Activated CD4-positive, alpha-beta T cell treated with anti-CD3 and anti-CD28 coated beads, Interleukin-2, amount 50 U/mL, for 1 hour (primary cell): ENCODE data around the gene CFD.
"Not testable (repeated sequence)": the region's sequence is repeated elsewhere in the genome, so short reads cannot be mapped to it uniquely, and the experiment has no call there.

Source experiments
- DNase-seq: peaks from one replicate; pipeline ENCODE4 v3.0.0-alpha.2; 2020

Gene CFD

DNA sequence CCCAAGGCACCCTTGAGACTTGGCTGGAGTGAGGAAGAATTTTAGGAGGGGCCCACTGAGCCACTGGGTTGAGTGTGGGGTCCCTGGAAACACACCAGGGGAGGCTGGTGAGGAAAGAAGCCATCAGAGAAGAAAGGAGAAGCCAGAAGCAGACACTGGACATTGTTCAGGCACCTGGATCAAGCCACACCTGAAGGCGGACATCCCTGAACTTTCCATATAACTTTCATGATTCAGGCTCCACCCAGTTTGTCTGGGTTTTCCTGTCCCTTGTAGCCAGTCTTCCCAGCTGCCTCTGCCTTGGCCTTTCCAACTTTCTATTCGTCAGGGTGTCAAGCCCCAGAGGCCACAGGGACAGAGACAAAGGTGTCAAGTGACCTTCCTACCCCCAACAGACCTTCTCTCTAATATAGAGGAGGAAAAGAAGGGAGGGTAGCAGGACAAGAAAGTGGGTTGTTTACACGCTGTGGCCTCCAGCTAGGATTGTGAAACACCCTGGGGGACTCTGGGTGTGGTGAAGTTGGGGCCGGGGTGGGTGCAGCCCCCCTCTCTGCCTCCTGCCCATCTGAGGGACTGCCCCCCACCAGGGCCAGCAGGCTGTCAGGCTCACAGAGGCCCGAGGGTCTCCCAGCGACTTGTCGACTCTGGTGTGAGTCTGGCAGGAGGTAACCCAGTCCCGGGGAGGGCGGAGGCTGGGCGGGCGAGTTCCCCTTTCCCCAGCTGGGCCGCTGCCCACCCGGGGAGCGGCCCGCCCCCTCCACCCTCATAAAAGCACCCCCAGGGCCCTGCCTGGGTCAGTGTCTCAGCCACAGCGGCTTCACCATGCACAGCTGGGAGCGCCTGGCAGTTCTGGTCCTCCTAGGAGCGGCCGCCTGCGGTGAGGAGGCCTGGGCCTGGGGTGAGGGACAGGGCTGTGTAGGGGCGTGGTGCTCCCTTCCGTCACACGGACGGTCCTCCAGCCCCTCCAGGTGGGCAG lies at the start of gene CFD:
Gene CFD, plus strand, starts transcription at position 797 of the 976 bp plus-strand sequence. Its CDS starts 26 bp downstream, at position 823.
- DNase-seq, result no peak

DNA sequence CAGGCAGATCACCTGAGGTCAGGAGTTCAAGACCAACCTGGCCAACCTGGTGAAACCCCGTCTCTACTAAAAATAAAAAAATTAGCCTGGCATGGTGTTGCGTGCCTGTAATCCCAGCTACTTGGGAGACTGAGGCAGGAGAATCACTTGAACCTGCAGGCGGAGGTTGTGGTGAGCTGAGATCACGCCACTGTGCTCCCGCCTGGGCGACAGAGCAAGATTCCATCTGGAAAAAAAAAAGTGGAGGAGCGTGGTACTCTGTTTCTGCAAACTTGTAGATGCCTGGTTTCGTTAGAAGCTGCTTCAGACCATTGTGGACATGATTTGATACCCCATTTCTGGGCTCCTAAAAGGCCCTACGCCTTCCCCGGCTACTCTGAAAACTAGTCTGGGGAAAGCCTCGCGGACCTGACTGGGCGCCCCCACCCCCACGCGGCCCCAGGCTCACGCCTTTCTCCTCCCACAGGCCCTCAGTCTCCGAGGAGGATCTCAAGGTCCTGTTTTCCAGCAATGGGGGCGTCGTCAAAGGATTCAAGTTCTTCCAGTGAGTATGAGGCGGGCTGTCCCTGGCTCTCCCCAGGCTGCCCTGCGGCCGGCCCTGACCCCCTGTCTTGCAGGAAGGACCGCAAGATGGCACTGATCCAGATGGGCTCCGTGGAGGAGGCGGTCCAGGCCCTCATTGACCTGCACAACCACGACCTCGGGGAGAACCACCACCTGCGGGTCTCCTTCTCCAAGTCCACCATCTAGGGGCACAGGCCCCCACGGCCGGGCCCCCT lies 49.2 kb upstream of the CFD start:
- no peak for DNase-seq

DNA sequence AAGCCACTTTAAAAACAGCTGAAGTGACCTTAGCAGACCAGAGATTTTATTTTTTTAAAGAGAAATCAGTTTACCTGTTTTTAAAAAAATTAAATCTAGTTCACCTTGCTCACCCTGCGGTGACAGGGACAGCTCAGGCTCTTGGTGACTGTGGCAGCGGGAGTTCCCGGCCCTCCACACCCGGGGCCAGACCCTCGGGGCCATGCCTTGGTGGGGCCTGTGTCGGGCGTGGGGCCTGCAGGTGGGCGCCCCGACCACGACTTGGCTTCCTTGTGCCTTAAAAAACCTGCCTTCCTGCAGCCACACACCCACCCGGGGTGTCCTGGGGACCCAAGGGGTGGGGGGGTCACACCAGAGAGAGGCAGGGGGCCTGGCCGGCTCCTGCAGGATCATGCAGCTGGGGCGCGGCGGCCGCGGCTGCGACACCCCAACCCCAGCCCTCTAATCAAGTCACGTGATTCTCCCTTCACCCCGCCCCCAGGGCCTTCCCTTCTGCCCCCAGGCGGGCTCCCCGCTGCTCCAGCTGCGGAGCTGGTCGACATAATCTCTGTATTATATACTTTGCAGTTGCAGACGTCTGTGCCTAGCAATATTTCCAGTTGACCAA lies 48.5 kb upstream of the CFD start:
- DNase-seq, result no peak

DNA sequence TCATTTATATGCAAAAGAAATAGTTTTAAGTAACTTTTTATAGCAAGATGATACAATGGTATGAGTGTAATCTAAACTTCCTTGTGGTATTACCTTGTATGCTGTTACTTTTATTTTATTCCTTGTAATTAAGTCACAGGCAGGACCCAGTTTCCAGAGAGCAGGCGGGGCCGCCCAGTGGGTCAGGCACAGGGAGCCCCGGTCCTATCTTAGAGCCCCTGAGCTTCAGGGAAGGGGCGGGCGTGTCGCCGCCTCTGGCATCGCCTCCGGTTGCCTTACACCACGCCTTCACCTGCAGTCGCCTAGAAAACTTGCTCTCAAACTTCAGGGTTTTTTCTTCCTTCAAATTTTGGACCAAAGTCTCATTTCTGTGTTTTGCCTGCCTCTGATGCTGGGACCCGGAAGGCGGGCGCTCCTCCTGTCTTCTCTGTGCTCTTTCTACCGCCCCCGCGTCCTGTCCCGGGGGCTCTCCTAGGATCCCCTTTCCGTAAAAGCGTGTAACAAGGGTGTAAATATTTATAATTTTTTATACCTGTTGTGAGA lies 47.9 kb upstream of the CFD start:
- no peak for DNase-seq

DNA sequence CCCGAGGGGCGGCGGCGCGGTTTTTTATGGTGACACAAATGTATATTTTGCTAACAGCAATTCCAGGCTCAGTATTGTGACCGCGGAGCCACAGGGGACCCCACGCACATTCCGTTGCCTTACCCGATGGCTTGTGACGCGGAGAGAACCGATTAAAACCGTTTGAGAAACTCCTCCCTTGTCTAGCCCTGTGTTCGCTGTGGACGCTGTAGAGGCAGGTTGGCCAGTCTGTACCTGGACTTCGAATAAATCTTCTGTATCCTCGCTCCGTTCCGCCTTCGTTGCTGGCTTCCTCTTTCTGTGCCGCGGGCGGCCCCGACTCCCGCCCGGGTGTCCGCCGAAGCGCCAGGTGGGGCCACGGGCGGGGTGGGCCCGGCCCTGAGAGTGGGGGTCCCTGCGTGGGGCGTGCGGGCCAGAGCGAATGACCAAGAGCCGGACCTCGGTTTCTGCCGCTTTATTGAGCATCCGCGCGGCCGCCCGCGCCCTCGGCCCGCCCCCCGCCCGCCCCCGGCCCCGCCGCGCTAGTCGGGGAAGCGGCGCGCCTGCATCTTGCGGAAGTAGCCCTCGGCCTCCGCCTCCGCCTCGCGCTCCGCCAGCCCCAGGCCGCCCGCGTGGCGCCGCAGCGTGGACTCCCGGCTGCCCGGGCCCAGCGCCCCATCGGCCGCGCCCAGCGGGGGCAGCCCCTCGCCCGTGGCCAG lies 47.3 kb upstream of the CFD start:
- no peak for DNase-seq

DNA sequence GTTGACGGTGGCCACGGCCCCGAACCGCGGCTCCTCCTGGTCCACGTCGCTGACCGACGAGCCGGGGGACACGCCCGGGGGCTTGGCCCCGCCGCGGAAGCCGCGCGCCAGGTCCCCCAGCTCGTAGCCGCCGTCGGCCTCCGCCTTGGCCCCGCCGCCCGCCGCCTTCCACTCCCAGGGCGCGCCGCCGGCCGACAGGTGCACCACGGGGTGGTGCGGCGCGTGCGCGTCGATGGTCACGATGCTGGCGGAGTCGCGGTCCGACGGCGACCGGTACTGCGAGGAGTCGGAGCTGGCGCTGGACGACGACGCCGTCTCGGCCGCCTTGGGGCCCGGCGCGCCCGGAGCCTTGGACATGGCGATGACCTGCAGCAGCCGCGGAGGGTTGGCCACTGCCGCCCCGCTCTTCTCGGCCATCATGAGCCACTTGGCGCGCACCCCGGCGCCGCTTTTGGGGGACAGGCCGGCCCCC lies 46.7 kb upstream of the CFD start:
- no peak for DNase-seq

DNA sequence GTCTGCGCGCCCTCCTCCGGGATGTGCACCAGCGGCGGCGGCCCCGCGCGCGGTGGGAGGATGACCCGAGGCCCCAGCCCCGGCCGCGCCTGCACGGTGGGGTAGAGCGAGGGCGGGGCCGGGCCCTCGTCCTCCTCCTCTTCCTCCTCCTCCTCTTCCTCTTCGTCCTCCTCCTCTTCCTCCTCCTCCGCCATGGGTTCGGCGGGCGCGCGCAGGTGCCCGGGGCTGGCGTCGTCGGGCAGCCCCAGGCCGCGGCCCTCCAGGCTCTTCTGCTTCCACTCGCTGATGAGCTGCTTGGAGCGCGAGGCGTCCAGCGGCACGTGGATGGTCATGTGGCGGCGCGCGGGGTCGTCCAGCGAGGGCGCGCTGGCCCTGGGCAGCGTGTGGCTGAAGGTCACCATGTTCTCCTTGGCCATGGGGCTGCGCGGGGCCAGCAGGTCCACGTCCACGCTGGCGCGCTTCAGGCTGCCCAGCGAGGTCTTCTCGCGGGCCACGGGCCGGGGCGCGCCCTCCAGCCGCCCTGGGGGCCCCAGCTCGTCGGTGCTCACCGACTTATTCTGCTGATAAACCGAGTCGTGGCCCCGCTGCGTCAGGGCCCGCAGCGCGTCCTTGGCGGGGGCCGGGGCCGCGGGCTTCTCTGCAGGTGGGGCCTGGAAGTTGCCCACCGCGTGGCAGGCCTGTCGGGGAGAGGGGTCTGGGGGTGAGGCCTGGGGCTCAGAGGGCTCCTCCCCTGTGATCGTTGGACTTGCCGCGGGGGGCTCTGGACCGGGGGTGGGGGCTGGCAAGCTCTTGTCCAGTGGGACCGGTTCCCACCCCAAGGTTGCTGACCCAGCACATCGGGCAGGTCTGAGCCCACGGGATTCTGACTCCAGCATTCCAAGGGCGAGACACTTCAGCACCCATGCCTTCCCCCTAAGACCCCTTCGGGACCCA lies 46.0 kb upstream of the CFD start:
- DNase-seq, result no peak

DNA sequence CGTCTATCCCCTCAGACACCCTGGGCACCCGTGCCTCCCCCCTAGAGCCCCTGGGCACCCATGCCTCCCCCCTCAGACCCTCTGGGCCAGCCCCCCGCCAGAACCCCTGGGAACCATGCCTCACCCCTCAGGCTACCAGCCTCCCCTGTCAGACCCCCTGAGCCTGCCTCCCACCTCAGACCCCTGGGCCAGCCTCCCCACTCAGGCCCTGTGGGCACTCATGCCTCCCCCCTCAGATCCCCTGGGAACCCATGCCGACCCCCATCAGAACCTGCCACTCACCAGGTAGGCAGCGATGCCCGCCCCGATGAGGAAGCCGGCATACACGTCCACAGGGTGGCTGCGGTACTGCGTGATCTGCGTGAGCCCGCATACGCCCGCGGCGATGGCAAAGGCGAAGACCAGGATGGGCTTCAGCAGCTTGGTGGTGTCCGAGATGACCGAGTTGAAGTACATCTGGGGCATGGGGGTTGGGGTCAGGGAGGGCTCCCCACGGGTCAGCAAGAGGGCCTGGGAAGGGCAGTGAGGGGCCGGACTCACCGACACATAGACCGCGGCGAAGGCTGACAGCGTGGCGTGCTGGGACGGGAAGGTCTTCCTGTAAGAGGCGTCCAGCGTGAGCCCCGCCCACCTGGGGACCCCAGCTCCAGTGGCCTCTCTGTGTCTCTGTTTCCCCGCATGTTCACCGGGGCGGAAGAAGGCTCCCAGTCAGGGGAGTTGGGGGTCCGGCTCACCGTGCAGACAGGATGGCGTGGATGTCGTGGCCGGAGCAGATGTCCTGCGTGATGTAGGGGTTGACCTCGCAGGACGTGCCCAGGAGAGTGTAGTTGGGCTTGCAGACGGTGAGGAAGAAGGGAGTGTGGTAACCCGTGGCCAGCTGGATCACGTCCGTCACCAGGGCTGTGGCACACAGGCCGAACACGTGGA lies 45.0 kb upstream of the CFD start:
- no peak for DNase-seq

DNA sequence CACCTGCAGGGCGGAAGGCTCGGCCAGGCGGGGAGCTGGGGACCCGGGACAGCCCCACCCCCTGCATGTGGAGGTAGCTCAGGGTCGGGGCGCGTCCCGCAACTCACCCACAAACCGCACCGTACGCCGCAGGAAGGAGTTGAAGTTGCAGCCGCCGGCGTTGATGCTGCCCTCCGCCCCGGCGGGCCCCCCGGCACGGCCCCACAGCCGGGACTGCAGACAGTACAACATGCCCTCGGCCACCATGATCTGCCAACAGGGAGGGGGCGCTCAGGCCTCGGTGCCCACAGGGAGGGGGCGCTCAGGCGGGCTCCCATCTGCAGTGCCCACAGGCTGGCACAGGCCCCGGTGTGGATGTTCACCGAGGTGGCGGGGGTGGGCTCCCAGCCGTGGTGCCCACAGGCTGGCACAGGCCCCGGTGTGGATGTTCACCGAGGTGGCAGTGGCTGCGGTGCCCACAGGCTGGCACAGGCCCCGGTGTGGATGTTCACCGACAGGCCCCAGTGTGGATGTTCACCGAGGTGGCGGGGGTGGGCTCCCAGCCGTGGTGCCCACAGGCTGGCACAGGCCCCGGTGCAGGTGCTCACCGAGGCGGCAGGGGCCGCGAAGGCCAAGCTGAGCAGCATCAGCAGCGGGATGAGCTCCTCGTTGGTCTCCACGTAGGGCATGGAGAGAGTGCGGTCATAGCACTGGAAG lies 44.2 kb upstream of the CFD start:
- no peak for DNase-seq

DNA sequence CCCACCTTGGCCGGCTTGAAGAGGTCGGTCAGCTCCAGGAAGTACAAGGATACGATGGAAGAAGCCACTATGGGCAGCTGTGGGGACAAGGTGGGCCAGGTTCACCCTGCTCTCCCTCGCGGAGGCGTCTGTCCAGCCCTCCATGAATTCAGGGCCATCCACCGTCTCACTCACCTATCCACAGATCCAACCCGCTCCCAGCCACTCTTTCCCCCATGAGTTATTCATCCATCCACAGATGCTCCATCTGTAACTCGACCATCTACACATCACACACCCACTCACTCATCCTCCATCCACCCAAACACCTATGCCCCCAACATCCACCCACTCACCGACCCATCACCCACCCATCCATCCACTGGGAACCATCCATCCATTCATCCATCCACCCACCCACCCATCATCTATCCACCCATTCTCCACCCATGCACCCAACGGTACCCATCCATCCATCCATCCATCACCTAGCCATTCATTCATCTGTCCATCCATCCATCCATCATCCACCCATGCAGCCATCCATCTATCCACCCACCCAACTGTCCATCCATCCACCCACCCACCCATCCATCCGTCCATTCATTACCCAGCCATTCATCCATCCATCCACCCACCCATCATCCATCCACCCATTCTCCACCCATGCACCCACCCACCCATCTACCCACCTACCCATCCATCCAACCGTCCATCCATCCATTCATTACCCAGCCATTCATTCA lies 43.5 kb upstream of the CFD start:
- DNase-seq, result no peak

DNA sequence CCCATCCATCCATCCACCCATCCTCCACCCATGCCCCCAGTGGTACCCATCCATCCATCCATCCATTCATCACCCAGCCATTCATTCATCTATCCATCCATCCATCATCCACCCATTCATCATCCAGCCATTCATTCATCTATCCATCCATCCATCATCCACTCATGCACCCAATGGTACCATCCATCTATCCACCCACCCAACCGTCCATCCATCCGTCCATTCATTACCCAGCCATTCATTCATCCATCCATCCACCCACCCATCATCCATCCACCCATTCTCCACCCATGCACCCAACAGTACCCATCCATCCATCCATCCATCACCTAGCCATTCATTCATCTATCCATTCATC lies 43.0 kb upstream of the CFD start:
- no peak for DNase-seq

DNA sequence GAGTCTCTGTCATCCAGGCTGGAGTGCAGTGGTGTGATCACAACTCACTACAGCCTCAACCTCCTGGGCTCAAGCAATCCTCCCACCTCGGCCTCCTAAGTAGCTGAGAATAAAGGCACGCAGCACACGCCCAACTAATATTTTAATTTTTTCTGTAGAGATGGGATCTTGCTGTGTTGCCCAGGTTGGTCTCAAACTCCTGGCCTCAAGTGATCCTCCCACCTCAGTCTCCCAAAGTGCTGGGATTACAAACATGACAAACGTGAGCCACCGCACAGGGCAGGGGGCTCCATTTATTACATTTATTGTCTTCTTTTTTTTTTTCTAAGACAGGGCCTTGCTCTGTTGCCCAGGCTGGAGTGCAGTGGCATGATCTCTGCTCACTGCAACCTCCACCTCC lies 39.3 kb upstream of the CFD start:
- not testable (repeated sequence) for DNase-seq

DNA sequence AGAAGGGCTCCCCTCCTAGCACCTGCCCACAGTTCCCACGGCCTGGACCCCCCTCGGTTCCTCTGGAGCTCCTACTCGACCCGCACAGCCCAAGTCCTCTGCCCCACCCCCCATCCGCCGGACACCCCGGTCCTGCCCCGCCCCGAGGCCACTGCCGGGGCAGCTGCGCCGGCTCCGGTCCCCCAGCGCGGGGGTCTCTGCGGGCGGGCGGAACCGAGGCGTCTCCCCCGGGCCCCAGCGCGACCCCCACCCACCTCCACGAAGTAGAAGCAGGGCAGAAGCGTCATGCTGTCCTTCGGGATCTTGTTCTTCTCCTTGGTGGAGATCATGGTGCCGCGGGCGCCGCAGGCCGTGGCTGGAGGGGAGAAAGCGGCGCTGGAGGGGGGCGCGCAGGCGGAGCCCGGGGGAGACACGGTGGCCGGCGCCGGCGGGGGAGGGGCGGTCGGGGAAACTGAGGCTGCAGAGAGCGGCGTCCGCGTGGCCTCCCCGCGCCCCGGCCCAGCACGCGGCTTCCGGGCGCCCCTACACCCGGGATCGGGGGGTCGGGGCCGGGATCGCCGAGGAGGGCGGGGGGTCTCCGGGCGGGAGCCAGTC lies 38.1 kb upstream of the CFD start:
- DNase-seq, result no peak

DNA sequence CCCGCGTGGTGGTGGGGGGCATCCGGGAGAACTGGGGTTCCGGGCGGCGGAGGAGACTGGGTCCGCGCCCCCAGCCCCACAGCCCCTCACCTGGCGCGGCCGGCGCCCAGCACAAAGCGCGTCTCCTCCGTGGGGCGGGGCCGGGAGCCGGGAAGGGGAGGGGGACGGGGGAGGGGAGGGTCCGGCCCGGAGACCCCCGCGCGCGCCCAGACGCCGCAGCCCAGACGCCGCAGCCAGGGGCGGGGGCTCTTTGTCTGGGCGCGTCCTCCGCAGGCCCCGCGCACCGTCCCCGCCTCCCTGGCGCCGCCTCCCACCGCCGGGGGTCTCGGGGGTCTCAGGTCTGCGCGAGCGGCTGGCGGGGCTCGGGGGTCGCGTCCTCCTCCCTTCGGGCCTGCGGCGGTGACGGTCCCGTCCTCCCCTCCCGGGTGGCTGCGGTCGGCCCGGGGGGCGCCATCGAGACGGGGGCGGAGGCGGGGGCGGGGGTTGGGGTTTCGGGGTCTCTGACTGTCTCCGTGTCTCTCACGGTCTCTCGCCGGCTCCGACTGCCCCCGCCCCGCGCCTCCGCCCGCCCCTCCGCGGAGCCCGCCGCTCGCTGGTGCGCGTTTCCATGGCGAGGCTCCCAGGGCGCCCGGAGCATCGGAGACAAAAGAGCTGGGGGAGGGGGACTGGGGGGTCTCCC lies 37.5 kb upstream of the CFD start, which contains the start of gene PLPPR3:
Gene PLPPR3, minus strand, starts transcription at position 131 of the 679 bp plus-strand sequence. CDS start 396 bp downstream, outside the sequence.
- no peak for DNase-seq

DNA sequence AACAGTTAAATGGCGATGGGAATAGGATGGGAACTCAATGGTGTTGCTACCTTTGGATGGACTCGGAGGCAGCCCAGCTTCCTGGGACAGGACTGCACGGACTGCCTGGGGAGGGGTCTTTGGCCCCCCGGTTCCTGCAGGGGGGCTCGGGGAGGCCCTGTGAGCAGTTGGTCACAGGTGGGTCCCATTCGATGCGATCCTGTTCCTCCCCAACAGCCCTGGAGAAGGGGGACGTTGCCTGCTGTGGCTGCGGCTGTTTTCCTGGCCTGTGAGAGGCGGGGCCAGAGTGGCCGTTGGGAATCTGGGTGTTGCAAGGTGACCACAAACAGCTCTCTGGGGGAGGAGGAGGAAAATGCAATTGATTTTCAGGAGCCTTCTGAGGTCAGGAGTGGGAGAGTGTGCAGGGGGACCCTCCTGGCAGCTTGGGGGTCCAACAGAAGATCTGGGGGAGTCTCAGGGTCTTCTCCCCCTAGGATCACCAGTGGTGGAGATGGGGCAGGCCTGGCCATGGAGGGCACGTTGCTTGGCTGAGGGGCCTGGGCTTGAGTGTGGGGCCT lies 35.8 kb upstream of the CFD start:
- no peak for DNase-seq

DNA sequence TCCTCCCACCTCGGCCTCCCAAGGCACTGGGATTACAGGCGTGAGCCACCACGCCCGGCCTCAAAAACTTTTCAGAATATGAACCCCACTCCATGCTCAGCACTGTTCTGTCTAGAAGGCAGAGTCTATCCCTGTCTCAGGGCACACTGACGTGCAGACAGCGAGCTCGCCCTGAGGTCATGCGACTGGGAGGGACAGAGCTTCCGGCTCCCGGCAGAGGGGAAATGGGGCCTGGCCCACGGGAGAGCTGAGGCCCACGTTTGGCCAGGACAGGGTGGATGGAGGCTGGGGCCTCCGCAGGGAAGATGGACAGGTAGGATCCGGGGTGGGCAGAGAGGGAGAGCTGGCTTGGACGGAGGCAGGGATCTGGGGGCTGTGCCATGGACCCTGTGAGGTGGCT lies 34.6 kb upstream of the CFD start:
- DNase-seq, result no peak

DNA sequence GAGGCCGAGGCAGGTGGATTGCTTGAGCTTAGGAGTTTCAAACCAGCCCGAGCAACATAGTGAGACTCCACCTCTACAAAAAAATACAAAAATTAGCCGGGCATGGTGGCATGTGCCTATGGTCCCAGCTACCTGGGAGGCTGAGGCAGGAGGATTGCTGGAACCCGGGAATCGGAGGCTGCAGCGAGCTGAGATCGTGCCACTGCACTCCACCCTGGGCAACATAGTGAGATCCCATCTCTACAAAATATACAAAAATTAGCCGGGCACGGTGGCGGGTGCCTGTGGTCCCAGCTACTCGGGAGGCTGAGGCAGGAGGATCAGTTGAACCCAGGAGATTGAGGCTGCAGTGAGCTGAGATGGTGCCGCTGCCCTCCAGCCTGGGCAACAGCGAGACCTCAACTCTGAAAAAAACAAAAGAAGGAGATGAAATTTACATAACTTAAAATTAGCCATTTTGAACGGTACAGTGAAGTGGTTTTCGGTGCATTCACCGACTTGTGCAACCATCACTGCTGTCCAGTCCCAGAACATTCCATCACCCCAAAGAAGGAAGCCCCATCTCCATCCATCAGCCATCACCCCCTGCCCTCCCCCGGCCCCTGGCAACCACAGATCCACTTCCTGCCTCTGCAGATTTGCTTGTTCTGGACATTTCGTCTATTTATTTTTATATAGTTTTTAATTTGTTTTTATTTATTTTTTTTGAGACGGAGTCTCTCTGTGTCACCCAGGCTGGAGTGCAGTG lies 33.4 kb upstream of the CFD start:
- no peak for DNase-seq
